ENCODE results near the gene NOP9.
"Not testable (repeated sequence)": the region's sequence is repeated elsewhere in the genome, so short reads cannot be mapped to it uniquely, and the experiment has no call there.

NOP9 gene

GRCh38 chr14:24327914-24328313, 28.3 kb downstream of the NOP9 start:
- not testable (repeated sequence) for H3K4me1 Mint-ChIP-seq; H3K4me3 Mint-ChIP-seq; H3K27ac Mint-ChIP-seq; H3K36me3 Mint-ChIP-seq (ENCODE audit: low read depth); H3K9me3 Mint-ChIP-seq
- TF ChIP-seq CTCF (IDR thresholded peaks at IDR 0.05; ENCODE audit: unreplicated experiment in 3 of 3) = peak; percentile 58 to 64 (median 64)
- peaks cover 34% of the 10 kb centered on the region for H3K27me3 Mint-ChIP-seq (ENCODE audit: low read depth)

- Mint-ChIP-seq H3K4me3 (no peak overlapping the region), H3K27me3 (ENCODE audit: low read depth) (peaks cover 46% of the 10 kb centered on the region), H3K27ac (no peak overlapping the region), H3K9me3 (no peaks in the 10 kb centered on the region), H3K4me1 (peaks cover 6% of the 10 kb centered on the region), H3K36me3 (ENCODE audit: low read depth) (no peaks in the 10 kb centered on the region)
- TF ChIP-seq CTCF (IDR thresholded peaks at IDR 0.05; ENCODE audit: unreplicated experiment in 3 of 3) = no peak
These were observed 29.5 kb downstream of the NOP9 start for GRCh38 chr14:24329073-24329663.

- no peak overlapping the region for H3K4me3 Mint-ChIP-seq
- peaks cover 52% of the 10 kb centered on the region for H3K27me3 Mint-ChIP-seq (ENCODE audit: low read depth)
- H3K36me3 Mint-ChIP-seq (ENCODE audit: low read depth) = no peaks in the 10 kb centered on the region
- H3K9me3 Mint-ChIP-seq = no peaks in the 10 kb centered on the region
- no peak overlapping the region for H3K27ac Mint-ChIP-seq
- TF ChIP-seq CTCF (IDR thresholded peaks at IDR 0.05; ENCODE audit: unreplicated experiment in 3 of 3) = no peak
- peaks cover 6% of the 10 kb centered on the region for H3K4me1 Mint-ChIP-seq
These were observed 30.1 kb downstream of the NOP9 start for GRCh38 chr14:24329736-24330135.

GRCh38 chr14:24330973-24331674, 31.5 kb downstream of the NOP9 start:
- no peak overlapping the region for H3K27ac Mint-ChIP-seq

GRCh38 chr14:24331731-24332267, 32.1 kb downstream of the NOP9 start:
- Mint-ChIP-seq H3K4me1 (peaks cover 18% of the 10 kb centered on the region), H3K4me3 (peak overlapping the region in 1 of 3 experiments; percentile 81), H3K27me3 (ENCODE audit: low read depth) (peaks cover 73% of the 10 kb centered on the region), H3K36me3 (ENCODE audit: low read depth) (no peaks in the 10 kb centered on the region), H3K9me3 (no peaks in the 10 kb centered on the region), H3K27ac (no peak overlapping the region)
- TF ChIP-seq CTCF (IDR thresholded peaks at IDR 0.05; ENCODE audit: unreplicated experiment in 3 of 3) = no peak

More at GRCh38 chr14:24330973-24331674, 31.5 kb downstream of the NOP9 start:
- TF ChIP-seq CTCF (IDR thresholded peaks at IDR 0.05; ENCODE audit: unreplicated experiment in 3 of 3) = no peak
- peaks cover 14% of the 10 kb centered on the region for H3K4me1 Mint-ChIP-seq
- no peaks in the 10 kb centered on the region for H3K36me3 Mint-ChIP-seq (ENCODE audit: low read depth)
- H3K4me3 Mint-ChIP-seq = no peak overlapping the region
- H3K9me3 Mint-ChIP-seq = no peaks in the 10 kb centered on the region
- H3K27me3 Mint-ChIP-seq (ENCODE audit: low read depth) = peaks cover 66% of the 10 kb centered on the region
